ENCODE measurements around the gene PSAT1. TPM values are rescaled to one million over a fixed set of nuclear protein-coding genes. Genes with fewer than 3 reads are reported as not detected.

The PSAT1 gene
- total RNA-seq, 1 donor from 2014 or later, result 6.9 TPM

GRCh38 chr9:78309066-78309465 is 12.1 kb downstream of the PSAT1 start:
- no peak overlapping the region for H3K4me3 ChIP-seq
- no peak for DNase-seq (ENCODE audit: extremely low spot score in 2 of 2)
- TF ChIP-seq POLR2A (IDR thresholded peaks at IDR 0.05) (no peak), POLR2AphosphoS5 (IDR thresholded peaks at IDR 0.05; ENCODE audit: insufficient read depth in 1 of 2, low read depth in 1 of 2) (no peak), CTCF (IDR thresholded peaks at IDR 0.05) (no peak)

GRCh38 chr9:78311075-78311474 is 14.2 kb downstream of the PSAT1 start:
- DNase-seq (ENCODE audit: extremely low spot score in 2 of 2), result no peak
- TF ChIP-seq CTCF (IDR thresholded peaks at IDR 0.05) (no peak), POLR2A (IDR thresholded peaks at IDR 0.05) (no peak), POLR2AphosphoS5 (IDR thresholded peaks at IDR 0.05; ENCODE audit: insufficient read depth in 1 of 2, low read depth in 1 of 2) (no peak)
- intact Hi-C loops (cut with DNase I), result no loop called here
- Histone ChIP-seq H3K27me3 (no peaks in the 10 kb centered on the region), H3K4me1 (no peaks in the 10 kb centered on the region), H3K27ac (no peak overlapping the region), H3K36me3 (no peaks in the 10 kb centered on the region), H3K9me3 (no peaks in the 10 kb centered on the region), H3K4me3 (no peak overlapping the region)

More at GRCh38 chr9:78309066-78309465, 12.1 kb downstream of the PSAT1 start:
- H3K4me1 ChIP-seq, result no peaks in the 10 kb centered on the region
- intact Hi-C loops (cut with DNase I), result no loop called here
- no peaks in the 10 kb centered on the region for H3K36me3 ChIP-seq
- no peak overlapping the region for H3K27ac ChIP-seq
- no peaks in the 10 kb centered on the region for H3K27me3 ChIP-seq
- no peaks in the 10 kb centered on the region for H3K9me3 ChIP-seq

- Histone ChIP-seq H3K4me1 (no peaks in the 10 kb centered on the region), H3K27ac (no peak overlapping the region), H3K27me3 (no peaks in the 10 kb centered on the region), H3K9me3 (no peaks in the 10 kb centered on the region), H3K36me3 (no peaks in the 10 kb centered on the region), H3K4me3 (no peak overlapping the region)
- intact Hi-C loops (cut with DNase I), result no loop called here
- no peak for TF ChIP-seq CTCF (IDR thresholded peaks at IDR 0.05)
- TF ChIP-seq POLR2A (IDR thresholded peaks at IDR 0.05), result no peak
- no peak for TF ChIP-seq POLR2AphosphoS5 (IDR thresholded peaks at IDR 0.05; ENCODE audit: insufficient read depth in 1 of 2, low read depth in 1 of 2)
- DNase-seq (ENCODE audit: extremely low spot score in 2 of 2), result no peak
These were observed 15.1 kb downstream of the PSAT1 start for GRCh38 chr9:78311886-78312524.

- H3K27me3 ChIP-seq, result no peaks in the 10 kb centered on the region
- H3K4me1 ChIP-seq, result no peaks in the 10 kb centered on the region
- H3K27ac ChIP-seq, result no peak overlapping the region
- intact Hi-C loops (cut with DNase I), result no loop called here
- H3K9me3 ChIP-seq, result no peaks in the 10 kb centered on the region
- DNase-seq (ENCODE audit: extremely low spot score in 2 of 2), result no peak
- no peak overlapping the region for H3K4me3 ChIP-seq
- no peaks in the 10 kb centered on the region for H3K36me3 ChIP-seq
- TF ChIP-seq POLR2A (IDR thresholded peaks at IDR 0.05), result no peak
- no peak for TF ChIP-seq POLR2AphosphoS5 (IDR thresholded peaks at IDR 0.05; ENCODE audit: insufficient read depth in 1 of 2, low read depth in 1 of 2)
- no peak for TF ChIP-seq CTCF (IDR thresholded peaks at IDR 0.05)
These were observed 17.6 kb downstream of the PSAT1 start for GRCh38 chr9:78314550-78314949.

Measured in vagina (tissue), 2 donors.